DMS153 (cell line): ENCODE data around the gene GSAP.

Experiments
- DNase-seq: peaks from one replicate; lab custom pipeline; 2025; lab: John Stamatoyannopoulos, UW

The GSAP gene

GRCh38 chr7:77327067-77327931 lies 88.8 kb downstream of the GSAP start:
- peak; percentile 20 for DNase-seq

GRCh38 chr7:77326131-77326530 lies 90.0 kb downstream of the GSAP start:
- DNase-seq: no peak

- DNase-seq: no peak
Measured at GRCh38 chr7:77321300-77321699, 94.8 kb downstream of the GSAP start.

- no peak for DNase-seq
Measured at GRCh38 chr7:77320714-77321113, 95.4 kb downstream of the GSAP start.

- no peak for DNase-seq
Measured at GRCh38 chr7:77320137-77320536, 96.0 kb downstream of the GSAP start.

- DNase-seq: no peak
Measured at GRCh38 chr7:77318019-77318418, 98.1 kb downstream of the GSAP start.

- no peak for DNase-seq
Measured at GRCh38 chr7:77316219-77316978, 99.8 kb downstream of the GSAP start.

- DNase-seq: no peak
Measured at GRCh38 chr7:77315182-77315591, 101.0 kb downstream of the GSAP start.

- DNase-seq: no peak
Measured at GRCh38 chr7:77313876-77314480, 102.2 kb downstream of the GSAP start.

- no peak for DNase-seq
Measured at GRCh38 chr7:77313085-77313484, 103.1 kb downstream of the GSAP start.

- no peak for DNase-seq
Measured at GRCh38 chr7:77310982-77311381, 105.2 kb downstream of the GSAP start.

- DNase-seq: no peak
Measured at GRCh38 chr7:77309714-77310220, 106.4 kb downstream of the GSAP start.

GRCh38 chr7:77308792-77309191 lies 107.4 kb downstream of the GSAP start:
- no peak for DNase-seq

GRCh38 chr7:77306231-77307067 lies 109.7 kb downstream of the GSAP start:
- no peak for DNase-seq

- no peak for DNase-seq
Measured at GRCh38 chr7:77295549-77295948, 120.6 kb downstream of the GSAP start.

GRCh38 chr7:77293046-77293445 lies 123.1 kb downstream of the GSAP start:
- DNase-seq: no peak

- DNase-seq: no peak
Measured at GRCh38 chr7:77290425-77290824, 125.7 kb downstream of the GSAP start.

GRCh38 chr7:77289387-77289786 lies 126.8 kb downstream of the GSAP start:
- DNase-seq: no peak

GRCh38 chr7:77288676-77289320 lies 127.4 kb downstream of the GSAP start:
- no peak for DNase-seq

GRCh38 chr7:77284616-77285015 lies 131.5 kb downstream of the GSAP start:
- DNase-seq: no peak

- DNase-seq: no peak
Measured at GRCh38 chr7:77284005-77284404, 132.1 kb downstream of the GSAP start.
